Fibroblast of mammary gland (primary cell): ENCODE results near the gene B3GALT4.

Experiments
- DNase-seq: peaks from one replicate; pipeline ENCODE4 v3.0.0-alpha.2; 2010; ENCODE audit warnings: low read depth
- H3K4me3 ChIP-seq: 2 replicates; pipeline ENCODE4 v1.5.1; 2011; ENCODE audit warnings: low read depth, mild to moderate bottlenecking, low read length, moderate library complexity; ENCODE audit not compliant: control insufficient read depth
- CTCF ChIP-seq: conservative IDR thresholded peaks from 2 replicates; pipeline ENCODE4 v1.5.1; 2011; ENCODE audit warnings: low read depth, low read length, inconsistent platforms; ENCODE audit not compliant: control insufficient read depth, insufficient read depth

B3GALT4 gene

GRCh38 chr6:33286946-33287914 is 10.3 kb downstream of the B3GALT4 start:
- no peak for TF ChIP-seq CTCF
- no peak overlapping the region for H3K4me3 ChIP-seq
- no peak for DNase-seq

- TF ChIP-seq CTCF, result no peak
- no peak for DNase-seq
- peak overlapping the region; percentile 96 for H3K4me3 ChIP-seq
Observed at GRCh38 chr6:33288141-33288920, 11.4 kb downstream of the B3GALT4 start.

- H3K4me3 ChIP-seq, result peak within 1 kb of the TSS; percentile 96
- DNase-seq, result peak; percentile 87
- no peak for TF ChIP-seq CTCF
Observed at GRCh38 chr6:33288921-33289783, 12.2 kb downstream of the B3GALT4 start, which contains the start of the genes PFDN6 and WDR46. Gene PFDN6 (plus strand): TSS chr6:33289601. CDS start chr6:33289857, 256 bp downstream. Gene WDR46 (minus strand): TSS chr6:33289239. CDS start chr6:33289170, 69 bp downstream.

GRCh38 chr6:33289784-33290315 is 12.9 kb downstream of the B3GALT4 start:
- TF ChIP-seq CTCF, result no peak
- H3K4me3 ChIP-seq, result peak overlapping the region; percentile 96

GRCh38 chr6:33290459-33290858 is 13.5 kb downstream of the B3GALT4 start:
- DNase-seq, result no peak
- peak overlapping the region; percentile 96 for H3K4me3 ChIP-seq
- no peak for TF ChIP-seq CTCF

More at GRCh38 chr6:33289784-33290315, 12.9 kb downstream of the B3GALT4 start:
- DNase-seq, result no peak
